Adipocyte (in vitro differentiated cells): ENCODE measurements around the gene OBP2B.
"Not testable (repeated sequence)": the region's sequence is repeated elsewhere in the genome, so short reads cannot be mapped to it uniquely, and the experiment has no call there.

ENCODE experiments used
- DNase-seq: peaks from one replicate; pipeline ENCODE4 v3.0.0-alpha.2; 2015; ENCODE audit warnings: low read depth
- H3K27me3 ChIP-seq: replicated peaks from 2 replicates; pipeline ENCODE4 v1.7.0; 2013; ENCODE audit warnings: mild to moderate bottlenecking, low read length, moderate library complexity; ENCODE audit not compliant: control insufficient read depth, insufficient read depth
- H3K36me3 ChIP-seq: 2 replicates; pipeline ENCODE4 v1.7.0; 2013; ENCODE audit warnings: low read length, mild to moderate bottlenecking, moderate library complexity; ENCODE audit not compliant: control insufficient read depth, insufficient read depth, severe bottlenecking
- H3K4me1 ChIP-seq: 2 replicates; pipeline ENCODE4 v1.7.0; 2013; ENCODE audit warnings: mild to moderate bottlenecking, low read length, moderate library complexity; ENCODE audit not compliant: control insufficient read depth, insufficient read depth
- H3K4me3 ChIP-seq: 2 replicates; pipeline ENCODE4 v1.7.0; 2013; ENCODE audit warnings: mild to moderate bottlenecking, low read length, moderate library complexity
- H3K9ac ChIP-seq: 2 replicates; pipeline ENCODE4 v1.7.0; 2013; ENCODE audit warnings: mild to moderate bottlenecking, low read length, moderate library complexity
- H3K9me3 ChIP-seq: 2 replicates; pipeline ENCODE4 v1.7.0; 2013; ENCODE audit warnings: mild to moderate bottlenecking, low read length, moderate library complexity; ENCODE audit not compliant: control insufficient read depth

The OBP2B gene

GRCh38 chr9:133169687-133170086 lies 39.4 kb downstream of the OBP2B start:
- H3K4me3 ChIP-seq, H3K36me3 ChIP-seq, H3K4me1 ChIP-seq, DNase-seq, H3K9me3 ChIP-seq, H3K9ac ChIP-seq: not testable (repeated sequence)
- peaks cover 36% of the 10 kb centered on the region for H3K27me3 ChIP-seq

- H3K4me3 ChIP-seq = no peak overlapping the region
- no peak overlapping the region for H3K9ac ChIP-seq
- peaks cover 37% of the 10 kb centered on the region for H3K27me3 ChIP-seq
- no peak for DNase-seq
- peaks cover 3% of the 10 kb centered on the region for H3K9me3 ChIP-seq
- H3K4me1 ChIP-seq = peaks cover under 1% of the 10 kb centered on the region
- H3K36me3 ChIP-seq = no peaks in the 10 kb centered on the region
These were observed 39.9 kb downstream of the OBP2B start for GRCh38 chr9:133169102-133169501.

- Histone ChIP-seq H3K9ac (no peak overlapping the region), H3K36me3 (no peaks in the 10 kb centered on the region), H3K4me3 (no peak overlapping the region), H3K9me3 (no peaks in the 10 kb centered on the region), H3K4me1 (peaks cover 5% of the 10 kb centered on the region), H3K27me3 (peaks cover 34% of the 10 kb centered on the region)
- DNase-seq = no peak
These were observed 40.6 kb downstream of the OBP2B start for GRCh38 chr9:133168432-133168831.

- peaks cover 27% of the 10 kb centered on the region for H3K27me3 ChIP-seq
- no peaks in the 10 kb centered on the region for H3K9me3 ChIP-seq
- H3K4me1 ChIP-seq = peaks cover 6% of the 10 kb centered on the region
These were observed 41.3 kb downstream of the OBP2B start for GRCh38 chr9:133167769-133168168.

GRCh38 chr9:133167096-133167730 lies 41.8 kb downstream of the OBP2B start:
- Histone ChIP-seq H3K4me1 (peaks cover 6% of the 10 kb centered on the region), H3K9me3 (no peaks in the 10 kb centered on the region), H3K4me3 (no peak overlapping the region), H3K27me3 (peaks cover 26% of the 10 kb centered on the region), H3K36me3 (no peaks in the 10 kb centered on the region), H3K9ac (no peak overlapping the region)
- DNase-seq = no peak

More at GRCh38 chr9:133167769-133168168, 41.3 kb downstream of the OBP2B start:
- Histone ChIP-seq H3K4me3 (no peak overlapping the region), H3K36me3 (no peaks in the 10 kb centered on the region), H3K9ac (no peak overlapping the region)
- no peak for DNase-seq

GRCh38 chr9:133166392-133166791 lies 42.7 kb downstream of the OBP2B start:
- Histone ChIP-seq H3K4me3 (no peak overlapping the region), H3K9me3 (no peaks in the 10 kb centered on the region), H3K27me3 (peaks cover 18% of the 10 kb centered on the region), H3K9ac (no peak overlapping the region), H3K36me3 (no peaks in the 10 kb centered on the region), H3K4me1 (peaks cover 6% of the 10 kb centered on the region)
- no peak for DNase-seq

GRCh38 chr9:133165452-133165730 lies 43.7 kb downstream of the OBP2B start:
- H3K36me3 ChIP-seq = no peaks in the 10 kb centered on the region

GRCh38 chr9:133164191-133164590 lies 44.9 kb downstream of the OBP2B start:
- H3K9me3 ChIP-seq = no peaks in the 10 kb centered on the region
- H3K36me3 ChIP-seq = no peaks in the 10 kb centered on the region
- H3K4me3 ChIP-seq = peak overlapping the region; percentile 77
- DNase-seq = no peak
- peak overlapping the region; percentile 70 for H3K9ac ChIP-seq
- H3K27me3 ChIP-seq = peaks cover 11% of the 10 kb centered on the region
- peaks cover 6% of the 10 kb centered on the region for H3K4me1 ChIP-seq

More at GRCh38 chr9:133165452-133165730, 43.7 kb downstream of the OBP2B start:
- Histone ChIP-seq H3K27me3 (peaks cover 11% of the 10 kb centered on the region), H3K4me1 (peaks cover 6% of the 10 kb centered on the region), H3K9ac (no peak overlapping the region), H3K4me3 (no peak overlapping the region), H3K9me3 (no peaks in the 10 kb centered on the region)
- no peak for DNase-seq

- Histone ChIP-seq H3K36me3 (no peaks in the 10 kb centered on the region), H3K4me1 (peaks cover 6% of the 10 kb centered on the region), H3K4me3 (peak within 1 kb of the TSS; percentile 77), H3K9ac (peak within 1 kb of the TSS; percentile 70), H3K9me3 (no peaks in the 10 kb centered on the region), H3K27me3 (peaks cover 11% of the 10 kb centered on the region)
- DNase-seq = peak; percentile 63
These were observed 45.4 kb downstream of the OBP2B start, which contains the start of gene GBGT1 for GRCh38 chr9:133163504-133164172. Gene GBGT1 (minus strand): TSS chr9:133163914. CDS start chr9:133162412, 1,502 bp downstream.

- no peaks in the 10 kb centered on the region for H3K9me3 ChIP-seq
- no peaks in the 10 kb centered on the region for H3K36me3 ChIP-seq
- H3K4me3 ChIP-seq = peak overlapping the region; percentile 77
- DNase-seq = no peak
- peaks cover 11% of the 10 kb centered on the region for H3K27me3 ChIP-seq
- peak overlapping the region; percentile 70 for H3K9ac ChIP-seq
- H3K4me1 ChIP-seq = peaks cover 6% of the 10 kb centered on the region
These were observed 46.1 kb downstream of the OBP2B start for GRCh38 chr9:133162861-133163503.

- no peak overlapping the region for H3K9ac ChIP-seq
- H3K9me3 ChIP-seq = no peaks in the 10 kb centered on the region
- DNase-seq = no peak
- H3K4me3 ChIP-seq = no peak overlapping the region
- peaks cover 6% of the 10 kb centered on the region for H3K4me1 ChIP-seq
- H3K27me3 ChIP-seq = peaks cover 11% of the 10 kb centered on the region
- H3K36me3 ChIP-seq = no peaks in the 10 kb centered on the region
These were observed 47.5 kb downstream of the OBP2B start for GRCh38 chr9:133161547-133161950.
